Measurements from ENCODE around the gene MORC4.

MORC4 gene

DNA sequence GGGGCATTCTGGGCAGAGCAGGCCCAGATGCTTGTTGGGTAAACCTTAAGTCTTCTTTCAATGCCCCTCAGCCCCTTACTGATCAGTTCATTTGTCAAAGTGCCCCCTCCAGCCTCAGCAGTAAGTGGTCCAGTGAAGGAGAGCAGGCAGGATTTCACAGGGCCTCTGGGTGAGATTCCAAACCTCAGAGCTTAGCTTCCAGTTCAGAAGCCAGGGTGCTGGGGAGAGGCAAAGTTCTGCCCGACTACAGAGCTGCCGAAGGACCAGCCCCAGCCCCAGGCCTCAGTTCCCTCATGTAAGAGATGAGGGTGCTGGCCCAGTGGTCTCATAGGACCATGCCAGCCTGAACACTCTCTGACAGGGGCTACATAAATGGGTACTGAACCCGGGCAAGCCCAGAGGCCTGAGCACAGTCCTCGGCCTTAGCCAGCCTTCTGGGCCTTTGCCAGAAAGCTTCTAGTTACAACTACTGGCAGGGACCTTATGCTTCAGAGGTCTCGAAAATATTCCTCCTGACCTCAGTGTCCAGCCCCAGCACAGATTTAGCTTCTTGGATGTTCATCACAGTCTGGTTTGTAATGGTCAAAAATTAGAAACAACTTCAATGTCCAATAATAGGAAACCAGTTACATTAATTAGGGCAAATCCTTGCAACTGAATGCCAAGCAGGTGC, 96.0 kb downstream of the MORC4 start:
- no peak for DNase-seq

- no peak for DNase-seq
Measured at GRCh38 chrX:106903291-106903824, 96.7 kb downstream of the MORC4 start, which contains the start of gene RIPPLY1. RIPPLY1 (minus strand) TSS chrX:106903341; CDS start chrX:106903287, 54 bp downstream.

DNA sequence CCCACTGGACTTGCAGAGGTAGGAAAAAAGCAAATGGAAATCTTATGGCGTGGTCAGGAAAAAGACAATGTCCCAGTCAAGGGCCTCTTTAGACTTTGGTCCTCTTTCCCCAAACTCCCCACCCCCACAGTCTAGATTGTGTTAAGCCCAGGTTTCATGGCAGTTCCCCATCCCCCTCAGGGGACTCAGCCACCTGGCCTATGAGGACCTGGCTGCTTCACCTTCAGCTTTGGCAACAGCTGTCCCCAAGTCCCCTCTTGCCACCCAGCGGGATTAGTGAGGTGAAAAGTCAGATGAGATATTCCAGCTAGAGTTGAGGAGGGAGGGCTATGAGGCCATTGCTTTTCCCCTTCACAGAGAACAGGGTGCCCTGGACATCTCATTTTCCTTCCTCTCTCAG, 97.3 kb downstream of the MORC4 start:
- no peak for DNase-seq

DNA sequence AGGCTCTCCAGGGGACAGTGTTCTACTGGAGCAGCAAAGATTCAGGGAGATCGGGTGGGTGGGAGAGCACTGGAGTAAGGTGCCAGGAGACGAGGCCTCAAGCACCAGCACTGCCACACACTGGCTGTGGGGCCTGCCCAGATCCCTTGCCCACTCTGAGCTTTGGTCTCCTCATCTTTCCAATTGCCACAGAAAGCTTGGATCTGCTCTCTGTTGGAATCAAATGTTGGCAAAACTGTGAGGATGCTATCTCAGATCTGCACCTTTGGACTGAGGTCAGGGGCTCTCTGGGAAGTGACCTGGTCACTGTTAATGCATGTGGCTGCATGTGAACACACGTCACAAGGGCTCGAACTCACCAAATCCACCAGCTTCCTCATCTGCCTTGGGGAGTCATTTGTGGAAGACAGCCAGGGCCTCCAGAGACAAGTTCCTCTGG, 98.2 kb downstream of the MORC4 start:
- DNase-seq = no peak

GRCh38 chrX:106901341-106901740, 98.7 kb downstream of the MORC4 start:
- DNase-seq = no peak

DNA sequence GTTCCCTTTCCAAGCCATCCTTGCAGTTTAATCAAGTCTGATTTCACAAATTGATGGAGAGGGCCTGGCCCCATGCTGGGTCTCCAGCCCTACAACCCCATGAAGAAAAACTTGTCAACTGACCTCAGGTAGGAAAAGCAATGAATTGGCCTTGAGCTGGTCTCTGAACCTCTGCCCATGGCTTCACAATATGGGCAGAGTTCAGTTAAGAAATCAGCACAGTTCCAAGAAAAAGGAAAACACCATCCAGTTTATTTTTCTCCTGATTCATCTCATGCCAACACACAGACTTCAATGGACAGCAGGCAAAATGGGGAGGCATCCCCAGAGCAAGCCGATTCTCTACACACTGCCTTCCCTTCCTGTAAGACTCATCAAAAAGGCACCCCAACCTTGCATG, 100.2 kb downstream of the MORC4 start:
- DNase-seq = no peak

DNA sequence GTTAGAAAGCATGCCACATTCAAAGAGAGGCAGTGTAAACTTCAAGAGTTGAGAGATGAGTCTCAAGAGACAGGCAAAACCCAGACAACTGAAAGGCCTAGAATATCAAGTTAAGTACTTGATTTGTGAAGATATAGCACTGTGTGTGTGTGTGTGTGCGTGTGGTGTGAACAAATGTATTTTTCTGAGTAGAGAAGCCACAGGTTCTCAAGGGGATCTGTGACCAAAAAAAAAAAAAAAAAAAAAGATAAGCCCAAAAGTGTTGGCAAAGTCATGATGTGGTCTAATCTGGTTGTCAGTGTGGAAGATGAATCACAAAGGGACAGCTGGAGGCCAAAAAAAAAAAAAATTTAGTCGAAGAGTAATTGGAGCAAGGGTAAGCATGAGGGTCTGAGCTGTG, 100.7 kb downstream of the MORC4 start:
- DNase-seq = no peak

DNA sequence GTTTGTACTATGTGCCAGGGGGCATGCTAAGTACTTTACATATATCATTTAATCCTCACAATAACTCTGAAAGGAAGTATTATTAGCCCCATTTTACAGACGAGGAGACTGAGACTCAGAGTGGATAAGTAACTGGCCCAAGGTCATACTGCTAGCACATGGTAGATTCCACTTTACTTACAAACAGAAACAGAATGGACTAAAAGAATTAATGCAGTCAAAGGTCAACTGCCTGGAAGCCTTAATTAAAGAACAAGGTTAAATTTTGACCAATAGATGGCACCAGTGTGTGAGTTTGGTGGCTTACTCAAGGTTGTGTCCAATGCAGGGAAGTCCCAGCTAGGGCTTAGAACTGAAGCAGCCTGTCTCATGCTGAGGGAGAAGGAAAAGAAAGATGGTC, 101.5 kb downstream of the MORC4 start:
- DNase-seq = no peak

- DNase-seq = no peak
Measured at GRCh38 chrX:106897259-106897658, 102.8 kb downstream of the MORC4 start.

GRCh38 chrX:106894978-106895452, 105.0 kb downstream of the MORC4 start:
- DNase-seq = no peak

GRCh38 chrX:106894392-106894909, 105.6 kb downstream of the MORC4 start:
- DNase-seq = no peak

GRCh38 chrX:106891762-106892460, 108.1 kb downstream of the MORC4 start:
- DNase-seq = no peak

All from cerebellar nuclear complex (tissue), 1 donor.